Activated naive CD4-positive, alpha-beta T cell (primary cell): ENCODE measurements around the gene TANGO6.
"Not testable (repeated sequence)": the region's sequence is repeated elsewhere in the genome, so short reads cannot be mapped to it uniquely, and the experiment has no call there.

Experiments used
- DNase-seq, 4 experiments: peaks; one replicate each; lab custom pipeline; 2025; lab: John Stamatoyannopoulos, UW

Gene TANGO6

DNA sequence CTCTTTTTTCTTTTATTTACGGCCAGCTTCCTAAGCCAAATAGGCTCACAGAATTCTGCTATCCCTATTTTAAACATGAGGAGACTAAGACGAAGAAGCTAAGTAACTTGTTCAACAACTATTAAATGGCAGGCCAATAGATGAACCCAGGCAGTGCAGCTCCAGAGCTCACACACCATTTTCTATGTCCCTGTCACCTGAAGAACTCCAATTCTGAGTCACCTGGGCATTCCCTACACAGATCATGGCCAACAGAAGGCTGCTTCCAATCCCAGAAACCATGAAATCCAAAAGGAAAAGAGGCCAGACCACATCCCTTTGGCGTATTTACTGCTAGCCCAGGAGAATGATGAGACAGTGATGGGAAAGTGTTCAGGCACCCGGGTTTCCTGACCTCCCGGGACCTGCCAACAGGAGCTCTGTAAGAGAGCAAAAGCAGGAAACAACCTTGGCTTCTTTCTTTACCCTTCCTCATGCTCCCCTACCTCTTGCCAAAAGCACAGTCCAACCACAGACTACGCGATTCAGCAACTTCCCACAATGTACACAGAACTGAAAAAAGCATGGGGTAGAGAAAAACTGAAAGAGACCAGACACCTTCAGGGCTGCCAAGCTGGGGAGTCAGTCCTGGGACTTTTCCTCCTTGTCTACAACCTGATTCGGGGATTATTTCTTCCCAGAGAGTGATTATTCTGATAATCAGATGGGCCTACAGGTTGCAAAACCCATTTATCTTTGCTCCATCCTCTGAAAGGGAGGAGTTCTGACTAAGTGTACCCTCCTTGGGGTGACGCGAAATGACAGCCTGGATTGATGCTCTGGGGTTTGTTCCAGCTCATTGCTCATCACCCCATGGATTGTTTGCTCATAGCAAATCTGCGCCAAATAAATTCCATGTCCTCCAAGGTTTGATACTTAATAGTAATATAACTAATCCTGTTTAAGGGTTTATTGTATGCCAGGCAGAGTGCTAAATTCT lies 214.4 kb downstream of the TANGO6 start:
- no peak for DNase-seq

DNA sequence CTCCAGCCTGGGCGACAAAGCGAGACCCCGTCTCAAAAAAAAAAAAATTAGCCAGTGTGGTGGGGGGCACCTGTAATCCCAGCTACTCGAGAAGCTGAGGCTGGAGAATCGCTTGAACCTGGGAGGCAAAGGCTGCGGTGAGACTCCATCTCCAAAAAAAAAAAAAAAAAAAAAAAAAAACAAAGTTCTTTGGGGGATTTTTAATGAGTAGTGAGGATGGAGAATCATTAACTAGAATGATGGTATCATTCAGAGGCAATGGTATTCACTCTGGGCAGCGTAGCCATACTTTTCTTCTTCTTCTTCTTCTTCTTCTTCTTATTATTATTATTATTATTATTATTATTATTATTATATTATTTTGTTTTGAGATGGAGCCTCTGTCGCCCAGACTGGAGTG lies 220.2 kb downstream of the TANGO6 start:
- not testable (repeated sequence) for DNase-seq

DNA sequence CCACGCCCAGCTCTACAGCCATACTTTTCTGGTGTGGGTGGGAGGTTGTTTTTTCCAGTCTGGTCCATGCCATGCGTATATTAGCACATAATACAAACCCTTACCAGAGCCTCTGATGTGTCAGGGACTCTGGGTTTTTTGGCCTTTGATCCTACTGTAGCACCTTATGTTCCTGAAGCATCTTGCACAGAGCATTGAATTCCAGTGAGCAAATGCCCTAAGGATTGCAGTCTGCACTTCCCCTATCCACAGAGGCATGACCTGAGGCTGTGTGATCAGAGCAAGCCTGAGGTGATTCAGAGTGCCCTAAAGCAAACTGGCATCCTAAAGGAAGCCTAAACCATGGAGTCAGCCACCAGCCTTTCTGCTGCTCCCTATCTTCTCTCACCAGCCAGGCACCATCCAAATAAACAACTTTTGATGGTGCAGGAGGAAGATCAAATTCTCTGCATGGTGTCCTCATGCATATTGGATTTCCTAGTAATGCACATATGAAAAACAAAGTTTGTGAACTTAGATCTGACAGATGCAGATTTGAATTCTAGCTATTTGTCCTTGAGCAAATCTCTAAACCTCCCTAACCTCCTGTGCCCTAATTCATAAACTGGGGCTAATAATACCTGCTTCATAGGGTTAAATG lies 220.9 kb downstream of the TANGO6 start:
- DNase-seq, result no peak

DNA sequence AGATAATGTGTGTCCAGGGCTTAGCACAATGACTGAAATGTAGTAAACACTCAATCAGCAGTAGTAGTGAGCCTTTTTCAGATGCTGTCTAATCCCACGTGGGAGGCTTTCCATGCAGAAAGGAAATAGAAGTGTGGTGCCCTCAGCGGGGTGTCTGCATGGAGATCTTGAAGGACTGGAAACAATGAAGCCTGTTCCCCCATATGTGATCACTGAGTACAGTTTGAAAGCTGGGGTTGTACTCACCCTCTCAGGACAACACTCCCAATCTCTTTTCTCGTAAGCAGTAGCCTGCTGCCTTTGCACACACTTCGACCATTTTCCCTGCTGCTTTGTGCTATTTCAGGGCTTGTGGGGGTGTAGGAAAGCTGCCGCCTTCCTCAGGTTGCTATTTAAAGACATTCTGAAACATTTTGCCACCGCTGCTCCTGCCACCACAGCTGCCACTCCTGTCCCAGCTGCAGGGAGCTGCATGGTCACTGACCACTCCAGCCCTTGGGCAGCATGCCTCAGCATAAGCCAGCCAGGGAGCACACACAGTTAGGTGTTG lies 221.5 kb downstream of the TANGO6 start:
- DNase-seq, result no peak

DNA sequence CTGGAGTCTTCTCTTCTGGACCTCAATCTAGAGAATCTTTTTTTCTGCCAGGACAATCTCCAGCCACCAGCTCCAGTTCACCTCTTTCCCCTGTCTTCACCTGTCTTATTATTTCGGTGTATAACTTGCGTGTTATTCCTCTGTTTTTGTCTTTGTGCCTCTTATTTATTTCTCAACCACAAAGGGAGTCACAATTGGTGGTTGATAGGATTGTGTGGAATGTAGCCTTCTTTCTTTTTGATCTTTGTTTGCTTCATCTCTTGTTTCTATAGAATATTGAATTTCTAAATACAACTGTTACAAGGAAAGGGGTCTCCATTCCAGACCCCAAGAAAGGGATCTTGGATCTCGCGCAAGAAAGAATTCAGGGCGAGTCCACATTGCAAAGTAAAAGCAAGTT lies 226.2 kb downstream of the TANGO6 start:
- DNase-seq, result no peak

DNA sequence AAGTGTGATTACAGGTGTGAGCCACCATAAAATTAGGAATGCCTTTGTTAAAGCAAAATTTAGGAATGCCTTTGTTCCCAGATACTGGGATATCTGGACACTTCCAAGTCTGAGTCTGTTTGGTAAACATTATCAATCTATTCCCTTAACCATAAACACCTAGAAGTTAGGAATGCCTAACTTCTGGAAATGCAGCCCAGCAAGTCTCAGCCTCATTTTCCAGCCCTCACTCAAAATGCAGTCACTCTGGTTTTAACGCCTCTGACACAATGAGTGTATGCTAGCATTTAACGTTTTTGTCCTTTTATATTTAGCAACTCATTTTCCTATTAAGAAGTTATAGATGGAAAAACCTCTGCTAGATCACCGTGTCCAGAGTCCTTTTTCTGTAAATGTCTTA lies 227.7 kb downstream of the TANGO6 start:
- no peak for DNase-seq

DNA sequence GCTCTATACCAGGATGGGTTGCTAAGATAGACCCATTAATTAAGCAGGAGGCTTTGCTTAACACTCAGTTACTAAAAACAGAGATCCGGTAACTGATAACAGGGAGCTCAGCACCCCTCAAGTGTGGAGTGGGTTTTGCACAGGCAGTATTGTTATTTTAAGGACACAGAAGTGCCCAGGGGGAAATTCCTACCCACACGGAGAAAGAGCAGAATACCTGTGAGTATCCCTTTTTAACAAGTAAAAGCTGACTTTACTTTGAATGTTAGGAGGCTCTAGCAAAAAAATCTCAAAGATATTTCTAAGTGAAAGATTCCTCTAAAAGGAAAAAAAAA lies 229.3 kb downstream of the TANGO6 start:
- no peak for DNase-seq

DNA sequence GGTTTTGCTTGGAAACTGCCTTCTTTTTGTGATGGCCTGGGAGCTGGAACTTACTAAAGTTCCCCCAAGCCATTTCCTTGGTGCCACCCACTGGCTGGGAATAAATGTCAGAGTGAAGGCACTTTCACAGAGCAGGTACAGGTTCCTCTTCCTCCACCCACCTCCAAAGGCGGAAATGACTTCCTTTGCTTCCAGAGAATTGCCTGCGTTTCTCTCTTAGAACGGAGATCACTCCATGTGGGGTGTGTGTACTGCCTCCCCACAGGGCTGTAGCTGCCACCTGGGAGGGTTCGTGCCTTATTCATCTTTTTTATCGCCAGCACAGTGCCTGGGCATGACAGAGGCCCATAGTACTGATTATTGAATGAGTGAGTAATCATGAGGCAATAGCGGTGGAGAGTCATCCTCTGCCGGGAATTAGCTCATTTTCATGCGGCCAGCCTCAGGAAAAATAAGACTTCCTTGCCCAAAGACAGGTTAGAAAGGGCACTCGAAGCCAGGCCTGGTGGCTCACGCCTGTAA lies 229.9 kb downstream of the TANGO6 start:
- no peak for DNase-seq

DNA sequence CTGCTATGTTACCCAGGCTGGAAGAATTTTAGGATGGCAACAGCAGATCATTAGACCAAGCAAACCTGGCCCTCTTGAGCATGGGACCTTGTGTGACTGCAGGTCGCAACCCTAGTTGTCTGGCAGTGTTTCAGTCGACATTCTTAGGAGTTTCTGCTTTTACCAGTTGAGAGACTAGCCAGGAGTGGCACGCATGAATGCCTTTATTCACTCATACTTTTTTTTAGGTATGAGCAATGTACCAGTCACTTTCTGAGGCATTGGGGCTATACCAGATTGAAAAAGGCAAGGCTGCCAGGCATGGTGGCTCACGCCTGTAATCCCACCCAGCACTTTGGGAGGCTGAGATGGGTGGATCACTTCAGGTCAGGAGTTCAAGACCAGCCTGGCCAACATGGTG lies 233.9 kb downstream of the TANGO6 start:
- no peak for DNase-seq

DNA sequence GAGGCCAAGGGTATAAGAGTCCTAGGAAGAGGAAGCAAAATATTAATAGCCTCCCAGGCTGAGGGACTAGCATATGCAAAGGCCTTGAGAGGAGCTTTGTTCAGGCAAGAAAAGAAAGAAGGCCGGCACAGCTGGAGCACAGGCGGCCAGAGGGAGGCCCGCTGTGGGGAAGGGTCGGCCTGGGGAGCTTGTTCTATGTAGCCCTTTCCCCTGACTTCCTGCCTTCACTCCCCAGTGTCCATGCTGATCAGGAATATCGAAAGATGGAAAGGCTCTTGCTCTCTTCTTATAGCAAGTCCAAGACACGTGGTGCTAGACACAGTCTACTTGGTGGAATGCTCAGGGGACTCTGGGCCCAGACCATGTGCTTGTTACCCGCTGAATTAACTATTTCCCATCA lies 234.7 kb downstream of the TANGO6 start:
- no peak for DNase-seq

DNA sequence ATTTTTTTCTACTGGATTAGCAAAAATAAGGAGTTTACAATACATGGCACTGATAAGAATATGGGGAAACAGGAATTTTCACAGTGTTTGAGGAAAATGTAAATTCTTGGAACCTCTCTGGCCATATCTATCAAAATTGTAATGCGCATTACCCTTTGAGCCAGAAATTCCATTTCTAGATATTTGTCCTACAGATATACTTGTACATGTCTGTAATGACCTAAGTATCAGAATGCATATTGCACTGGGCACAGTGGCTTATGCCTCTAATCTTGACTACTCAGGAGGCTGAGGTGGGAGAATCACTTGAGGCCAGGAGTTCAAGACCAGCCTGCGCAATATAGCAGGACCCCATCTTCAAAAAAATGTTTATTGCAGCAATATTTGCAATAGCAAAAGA lies 236.4 kb downstream of the TANGO6 start:
- no peak for DNase-seq

DNA sequence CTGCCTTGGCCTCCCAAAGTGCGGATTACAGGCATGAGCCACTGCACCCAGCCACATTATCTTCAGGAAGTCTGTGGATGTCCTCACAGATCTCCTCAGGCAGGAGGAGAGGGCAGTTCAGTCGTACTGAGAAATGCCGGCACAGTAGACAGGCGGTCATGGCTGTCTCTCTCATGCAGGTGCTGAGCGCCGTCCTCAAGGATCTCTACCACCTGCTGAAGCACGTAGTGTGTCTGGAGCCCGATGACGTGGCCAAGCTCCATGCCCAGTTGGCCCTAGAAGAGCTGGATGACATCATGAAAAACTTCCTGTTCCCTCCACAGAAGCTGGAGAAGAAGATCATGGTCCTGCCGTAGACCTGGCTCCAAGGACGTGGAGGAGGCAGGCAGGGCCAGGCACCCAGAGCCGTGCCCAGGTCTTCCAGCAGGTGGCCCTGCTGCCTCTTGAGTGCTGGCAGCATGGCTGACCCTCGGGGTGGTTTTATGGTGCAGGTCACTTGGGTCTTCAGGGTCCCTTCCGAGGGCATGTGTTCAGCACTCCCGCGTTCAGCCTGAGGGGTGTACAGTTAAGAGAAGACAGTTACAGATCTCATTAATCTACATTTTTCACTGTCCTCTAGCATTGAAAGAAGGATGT lies 240.1 kb downstream of the TANGO6 start:
- DNase-seq, result no peak

DNA sequence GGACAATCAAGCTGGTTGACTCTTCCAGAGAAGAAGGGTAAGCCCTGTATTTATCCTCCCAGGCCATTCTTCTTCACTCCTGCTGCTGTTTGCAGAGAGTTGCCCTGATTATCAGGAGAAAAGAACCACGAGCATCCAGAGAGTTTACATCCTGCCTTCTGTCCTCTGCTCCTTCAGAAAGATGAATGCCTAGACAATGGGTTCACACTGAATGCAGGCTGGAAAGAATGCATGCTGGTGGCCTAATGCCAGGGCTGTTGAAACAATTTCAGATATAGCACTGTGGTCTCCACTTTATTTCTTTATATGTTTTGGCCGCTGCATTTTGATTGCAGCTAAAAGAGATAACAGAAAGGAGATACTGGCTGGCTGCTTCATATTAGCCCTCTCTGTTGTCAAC lies 241.0 kb downstream of the TANGO6 start:
- DNase-seq, result no peak

DNA sequence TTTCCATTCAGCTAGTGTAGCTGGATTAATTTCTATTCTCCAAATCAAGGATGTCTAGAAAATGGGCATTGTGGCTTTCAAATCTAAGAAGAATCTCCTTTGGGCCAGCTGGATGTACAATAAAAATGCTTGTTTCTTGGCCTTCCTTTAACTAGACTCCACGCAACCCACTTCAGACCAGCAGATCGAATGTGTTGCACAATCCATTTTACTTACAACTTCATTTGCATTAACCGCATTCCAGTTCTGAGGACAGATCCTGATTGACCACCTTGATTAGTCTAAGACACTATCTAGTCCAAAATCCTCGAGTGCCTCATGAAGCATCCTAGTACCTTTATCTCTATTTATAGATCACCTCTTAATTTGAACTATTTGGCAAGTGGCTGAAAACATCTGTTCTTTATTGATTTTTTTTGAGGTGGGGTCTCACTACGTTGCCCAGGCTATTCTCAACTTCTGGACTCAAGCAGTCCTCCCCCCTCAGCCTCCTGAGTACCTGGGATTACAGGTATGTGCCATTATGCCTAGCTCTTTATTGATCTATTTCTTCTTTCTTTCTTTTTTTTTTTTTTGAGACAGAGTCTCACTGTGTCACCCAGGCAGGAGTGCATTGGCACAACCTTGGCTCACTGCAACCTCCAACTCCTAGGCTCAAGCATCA lies 241.8 kb downstream of the TANGO6 start:
- DNase-seq, result no peak

DNA sequence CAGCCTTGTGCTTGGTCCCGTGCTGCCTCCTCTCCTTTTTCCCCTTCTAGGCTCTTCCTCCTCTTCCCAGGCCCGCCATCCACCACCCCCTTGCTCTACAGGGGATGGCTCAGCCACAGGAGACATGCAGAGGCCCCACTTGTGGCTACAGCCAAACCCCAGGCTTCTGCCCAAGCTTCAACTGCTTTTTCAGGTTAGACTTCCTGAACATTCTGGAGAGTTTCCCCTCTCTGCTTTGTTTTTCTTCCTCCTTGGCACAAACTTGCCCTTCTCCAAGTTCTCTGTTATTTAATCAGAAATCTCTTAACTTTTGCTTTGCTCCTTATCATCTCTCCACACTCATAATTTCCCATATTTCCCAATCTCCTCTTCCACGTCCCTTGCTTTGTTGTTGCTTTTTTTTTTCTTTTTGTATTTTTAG lies 243.8 kb downstream of the TANGO6 start:
- DNase-seq, result no peak

DNA sequence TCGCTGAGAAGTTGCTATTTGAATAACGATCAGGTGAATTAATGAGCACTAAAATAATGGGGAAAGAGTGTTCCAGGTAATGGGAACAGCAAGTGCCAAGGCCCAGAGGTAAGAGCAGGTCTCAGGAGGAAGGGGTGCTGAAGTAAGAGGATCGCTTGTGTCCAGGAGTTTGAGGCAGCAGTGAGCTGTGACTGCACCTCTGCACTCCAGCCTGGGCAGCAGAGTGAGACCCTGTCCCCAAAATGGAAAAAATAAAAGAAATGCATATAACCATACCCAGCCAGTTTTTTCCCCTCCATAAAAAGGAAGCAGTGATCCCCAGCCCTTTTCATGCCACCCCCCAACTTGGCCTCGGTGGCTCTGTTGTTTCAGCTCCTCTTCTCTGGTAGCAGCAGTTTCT lies 245.4 kb downstream of the TANGO6 start:
- no peak for DNase-seq

DNA sequence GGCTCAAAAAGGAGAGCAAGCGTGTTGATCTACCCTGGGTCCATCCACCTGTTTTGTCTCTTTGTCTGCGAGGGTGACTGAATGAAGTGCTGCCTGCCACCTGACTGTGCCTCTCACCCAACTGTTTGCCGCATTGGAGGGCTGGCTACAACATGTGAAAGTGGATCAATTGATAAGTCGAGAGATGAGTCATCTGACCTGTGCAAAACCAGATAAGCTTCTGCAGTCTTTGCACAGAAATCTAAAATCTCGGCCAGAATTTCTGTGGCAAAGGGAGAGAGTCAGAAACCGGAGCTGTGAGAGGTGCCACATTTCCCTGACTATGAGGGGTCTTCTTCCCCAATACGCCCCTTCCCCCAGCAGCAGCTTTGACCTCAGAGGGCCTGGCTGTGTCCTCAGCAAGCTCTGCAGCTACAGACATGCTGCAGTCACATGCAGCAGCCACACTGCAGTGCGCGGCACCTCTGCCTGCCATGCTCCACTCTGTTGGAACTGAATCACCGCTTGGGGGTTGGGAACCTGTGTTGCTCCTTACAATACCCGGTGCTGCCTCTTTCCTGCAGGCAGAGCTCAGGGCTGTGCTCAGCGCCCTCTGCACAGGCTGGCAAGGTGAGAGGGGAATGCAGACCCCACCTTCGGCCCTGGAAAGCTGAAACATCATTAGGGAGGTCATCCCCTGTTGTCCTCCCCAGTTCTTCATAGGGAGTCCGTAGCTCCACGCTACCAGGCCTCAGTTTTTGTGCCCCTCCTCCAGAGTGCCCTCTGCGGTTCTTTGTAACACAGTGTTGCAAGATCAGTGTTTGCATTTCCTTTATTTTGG lies 246.0 kb downstream of the TANGO6 start:
- DNase-seq, result no peak

DNA sequence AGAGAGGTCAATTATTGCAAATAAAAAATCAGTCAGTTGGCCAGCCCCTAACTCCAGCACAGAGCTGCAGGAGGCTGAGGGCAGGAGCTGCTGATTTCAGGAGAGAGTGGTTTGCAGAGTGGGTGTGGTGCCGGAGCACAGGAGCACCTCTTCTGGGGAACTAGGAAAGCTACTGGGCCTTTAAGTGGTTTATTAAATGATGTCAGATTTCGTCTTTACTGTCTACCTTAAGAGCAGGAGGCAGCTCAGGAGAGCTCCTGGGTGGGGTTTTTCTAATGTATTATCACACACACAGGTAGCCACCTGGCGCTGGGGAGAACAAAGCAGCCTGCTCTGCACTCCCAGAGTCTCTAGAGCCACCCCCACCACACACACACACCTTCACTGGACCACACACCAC lies 250.6 kb downstream of the TANGO6 start:
- DNase-seq, result no peak

DNA sequence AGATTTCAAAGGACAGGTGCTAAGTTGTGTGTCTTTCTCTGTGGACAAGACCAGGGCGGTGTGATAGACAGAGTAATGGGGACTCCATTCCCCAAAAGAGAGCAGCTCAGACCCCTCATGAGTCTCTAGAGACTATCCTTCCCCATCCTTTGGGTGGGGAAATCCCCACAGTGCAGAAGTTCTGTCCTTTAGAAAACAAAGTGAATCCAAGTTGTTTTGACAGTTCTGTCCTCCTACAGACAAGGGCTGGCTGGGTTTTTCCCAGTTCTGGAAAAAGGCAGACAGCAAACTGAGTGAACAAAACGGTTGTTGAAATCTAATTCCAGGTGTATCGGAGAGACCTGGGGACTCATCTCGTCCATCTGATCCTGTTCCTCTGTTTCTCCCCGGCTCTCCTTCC lies 251.2 kb downstream of the TANGO6 start:
- no peak for DNase-seq

DNA sequence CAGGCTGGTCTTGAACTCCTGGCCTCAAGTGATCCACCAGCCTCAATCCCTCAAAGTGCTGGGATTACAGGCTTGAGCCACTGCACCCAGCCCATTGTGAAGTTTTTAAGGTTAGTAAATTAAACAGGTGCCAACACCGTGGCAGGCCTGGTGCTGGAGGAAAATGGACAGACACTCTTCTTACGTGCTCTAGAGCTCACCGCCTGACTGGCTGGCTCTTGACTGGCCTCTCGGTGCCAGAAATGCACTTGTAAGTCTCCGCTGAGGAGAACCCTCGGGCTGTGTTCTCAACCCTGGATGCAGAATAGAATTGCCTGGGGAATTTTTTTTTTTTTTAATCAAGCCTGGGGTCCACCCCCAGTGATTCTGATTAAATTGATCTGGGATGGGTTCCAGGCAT lies 251.9 kb downstream of the TANGO6 start:
- DNase-seq, result no peak

DNA sequence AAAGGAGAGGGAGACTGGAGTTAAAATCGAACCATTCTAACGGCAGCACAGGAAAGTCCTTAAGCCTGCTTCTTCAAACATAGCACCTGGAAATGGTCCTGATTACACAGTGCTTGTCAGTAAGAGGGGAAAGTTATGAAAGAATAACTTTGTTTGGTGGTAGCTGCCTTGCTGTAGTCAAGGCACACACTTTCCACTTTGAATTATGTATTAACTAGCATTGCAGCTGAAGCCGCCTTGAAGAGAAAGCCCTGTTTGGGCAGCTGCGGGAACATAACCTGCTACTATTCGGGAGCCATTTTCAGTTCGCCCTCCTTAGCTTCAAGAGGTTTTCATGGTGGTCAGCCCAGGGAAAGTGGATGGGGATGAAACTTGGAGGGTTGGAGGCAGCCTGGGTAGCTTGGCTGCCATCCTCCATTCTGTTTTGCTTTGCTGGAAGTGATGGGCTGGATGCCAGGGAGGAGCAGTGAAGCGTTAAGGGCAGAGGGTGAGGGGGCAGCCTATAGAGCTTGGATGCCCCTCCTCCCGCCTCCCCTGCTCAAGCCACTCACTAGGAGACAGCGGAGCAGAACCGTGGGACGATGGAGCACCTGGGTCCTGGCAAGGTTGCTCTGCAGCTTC lies 256.9 kb downstream of the TANGO6 start:
- DNase-seq, result no peak
